T-helper 2 cell treated with Interferon-gamma antibody and Interleukin-4, amounts not matched to agents 5 μg/mL and 100 μg/mL, for 36 hours (primary cell): ENCODE data around the gene ACOT8.
"Not testable (repeated sequence)": the region's sequence is repeated elsewhere in the genome, so short reads cannot be mapped to it uniquely, and the experiment has no call there.

Source experiments
- DNase-seq: peaks from one replicate; pipeline ENCODE4 v3.0.0; 2021; ENCODE audit warnings: low spot score
- H3K27ac Mint-ChIP-seq: one replicate; pipeline ENCODE4 v1.8.0; 2021; ENCODE audit warnings: mild to moderate bottlenecking, mixed read lengths
- H3K27me3 Mint-ChIP-seq: one replicate; pipeline ENCODE4 v1.8.0; 2021; ENCODE audit warnings: low read depth, mixed read lengths
- H3K36me3 Mint-ChIP-seq: one replicate; pipeline ENCODE4 v1.8.0; 2021; ENCODE audit warnings: low read depth, mixed read lengths
- H3K4me1 Mint-ChIP-seq: one replicate; pipeline ENCODE4 v1.8.0; 2021; ENCODE audit warnings: low read depth, mixed read lengths
- H3K4me3 Mint-ChIP-seq: one replicate; pipeline ENCODE4 v1.8.0; 2022; ENCODE audit warnings: mild to moderate bottlenecking, moderate library complexity, mixed read lengths
- H3K9me3 Mint-ChIP-seq: one replicate; pipeline ENCODE4 v1.8.0; 2021; ENCODE audit warnings: mixed read lengths

Gene ACOT8

DNA sequence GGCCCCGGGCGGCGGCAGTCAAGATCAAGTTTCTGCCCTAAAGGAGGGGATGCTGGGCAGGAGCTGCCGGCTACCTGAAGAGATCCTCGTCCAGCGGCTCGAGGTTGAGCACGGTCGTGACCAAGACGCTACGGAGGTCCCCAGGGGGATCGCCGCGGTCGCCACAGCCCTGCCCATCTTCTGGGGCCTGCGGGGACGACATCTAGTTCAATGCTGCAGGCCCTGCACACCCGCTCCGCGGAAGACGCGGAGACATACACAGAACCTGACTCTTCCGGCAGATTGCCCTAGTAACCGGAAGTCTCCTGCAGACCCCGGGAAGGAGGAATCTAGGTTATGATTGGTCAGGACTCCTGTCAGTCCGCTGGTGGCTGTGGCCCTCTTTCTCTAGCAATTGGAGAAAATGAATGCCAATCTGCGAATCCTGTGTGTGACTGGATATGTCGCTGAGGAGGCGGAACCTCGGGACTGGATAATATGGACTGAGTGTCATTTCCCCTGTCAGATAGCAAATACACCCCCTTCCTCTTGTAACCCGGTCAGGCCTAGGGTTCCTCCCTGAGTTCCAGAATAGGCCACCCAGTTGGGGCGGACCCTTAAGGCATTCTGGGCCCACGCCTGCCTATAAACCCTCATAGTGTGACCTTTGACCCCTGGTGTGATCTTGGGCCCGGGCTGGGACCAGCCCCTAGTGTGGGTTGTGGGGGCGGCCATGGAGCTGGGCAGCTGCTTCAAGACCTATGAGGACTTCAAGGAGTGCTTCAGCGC, at the start of gene ACOT8, which contains the start of gene ZSWIM3:
TSS of gene ACOT8 (minus strand) at position 279 of the 768 bp plus-strand sequence. CDS start at position 202, 77 bp downstream.
TSS of gene ZSWIM3 (plus strand) at position 501 of the 768 bp plus-strand sequence. CDS start at position 713, 212 bp downstream.
- Mint-ChIP-seq H3K27me3 (no peaks in the 10 kb centered on the region), H3K36me3 (peaks cover 11% of the 10 kb centered on the region), H3K9me3 (no peaks in the 10 kb centered on the region), H3K4me3 (peak within 1 kb of the TSS; percentile 98), H3K27ac (peak within 1 kb of the TSS; percentile 99), H3K4me1 (peaks cover 37% of the 10 kb centered on the region)
- peak; percentile 95 for DNase-seq

- H3K4me3 Mint-ChIP-seq: no peak overlapping the region
- no peak for DNase-seq
- H3K27ac Mint-ChIP-seq: no peak overlapping the region
- no peaks in the 10 kb centered on the region for H3K36me3 Mint-ChIP-seq
- H3K27me3 Mint-ChIP-seq: no peaks in the 10 kb centered on the region
- H3K9me3 Mint-ChIP-seq: no peaks in the 10 kb centered on the region
- peaks cover 1% of the 10 kb centered on the region for H3K4me1 Mint-ChIP-seq
These were observed 48.4 kb upstream of the ACOT8 start for GRCh38 chr20:45905505-45906079.

DNA sequence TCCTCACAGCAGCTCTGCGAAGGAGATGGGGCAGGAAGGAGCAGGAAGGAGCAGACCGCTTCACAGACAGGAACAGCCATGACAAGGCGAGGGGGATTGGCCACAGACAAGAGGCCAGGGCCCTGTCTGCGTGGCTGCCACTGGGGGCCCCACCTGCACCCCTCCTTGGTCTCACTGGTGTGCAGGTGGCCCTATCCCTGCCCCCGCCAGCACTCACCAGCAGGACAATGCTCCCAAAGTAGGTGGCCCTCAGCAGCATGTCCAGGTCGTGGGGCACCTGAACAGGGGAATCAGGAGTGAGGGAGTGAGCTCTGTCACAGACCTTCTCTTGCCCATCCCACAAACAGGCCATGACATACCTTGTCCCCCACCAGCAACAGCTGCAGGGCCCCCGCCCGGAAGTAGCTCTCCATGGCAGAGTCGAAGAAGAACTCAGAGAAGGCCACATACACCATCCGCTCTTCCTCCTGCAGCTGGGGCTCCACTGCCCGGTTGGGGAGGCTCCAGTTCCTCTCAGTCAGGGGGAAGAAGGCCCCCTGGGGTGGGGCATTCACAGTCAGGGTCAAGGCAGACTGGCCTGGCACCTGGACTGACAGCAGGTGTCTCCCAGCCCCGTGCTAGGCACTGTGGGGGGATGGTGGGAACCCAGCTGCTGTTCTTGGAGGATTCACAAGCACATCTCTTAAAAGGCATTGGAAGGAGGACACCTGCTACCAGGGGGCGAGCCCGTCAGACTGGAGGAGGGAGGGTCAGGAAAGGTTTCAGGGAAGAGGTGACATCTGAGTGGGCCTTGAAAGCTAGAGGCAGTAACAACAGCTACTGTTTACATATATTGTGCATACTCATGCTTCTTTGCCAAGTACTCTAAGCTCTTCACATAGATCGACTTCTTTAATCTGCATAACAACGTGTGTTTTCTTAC, 47.7 kb upstream of the ACOT8 start:
- Mint-ChIP-seq H3K4me1 (no peaks in the 10 kb centered on the region), H3K27me3 (no peaks in the 10 kb centered on the region), H3K4me3 (no peak overlapping the region), H3K9me3 (no peaks in the 10 kb centered on the region), H3K36me3 (no peaks in the 10 kb centered on the region), H3K27ac (no peak overlapping the region)
- DNase-seq: no peak

- no peak overlapping the region for H3K27ac Mint-ChIP-seq
- no peaks in the 10 kb centered on the region for H3K4me1 Mint-ChIP-seq
These were observed 45.1 kb upstream of the ACOT8 start for GRCh38 chr20:45902199-45902701.

DNA sequence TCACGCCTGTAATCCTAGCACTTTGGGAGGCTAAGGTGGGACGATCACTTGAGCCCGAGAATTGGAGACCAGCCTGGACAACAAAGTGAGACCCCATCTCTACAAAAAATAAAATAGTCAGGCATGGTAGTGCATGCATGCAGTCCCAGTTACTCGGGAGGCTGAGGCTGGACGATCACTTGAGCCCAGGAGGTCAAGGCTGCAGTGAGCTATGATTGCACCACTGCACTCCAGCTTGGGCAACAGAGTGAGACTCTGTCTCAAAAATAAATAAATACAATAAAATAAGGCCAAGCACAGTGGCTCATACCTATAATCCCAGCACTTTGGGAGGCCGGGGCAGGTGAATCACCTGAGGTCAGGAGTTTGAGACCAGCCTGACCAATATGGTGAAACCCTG, 44.1 kb upstream of the ACOT8 start:
- H3K27ac Mint-ChIP-seq, H3K4me3 Mint-ChIP-seq, H3K27me3 Mint-ChIP-seq, DNase-seq, H3K4me1 Mint-ChIP-seq, H3K36me3 Mint-ChIP-seq, H3K9me3 Mint-ChIP-seq: not testable (repeated sequence)

More at GRCh38 chr20:45902199-45902701, 45.1 kb upstream of the ACOT8 start:
- no peak for DNase-seq
- no peak overlapping the region for H3K4me3 Mint-ChIP-seq
- no peaks in the 10 kb centered on the region for H3K9me3 Mint-ChIP-seq
- no peaks in the 10 kb centered on the region for H3K36me3 Mint-ChIP-seq
- H3K27me3 Mint-ChIP-seq: no peaks in the 10 kb centered on the region

DNA sequence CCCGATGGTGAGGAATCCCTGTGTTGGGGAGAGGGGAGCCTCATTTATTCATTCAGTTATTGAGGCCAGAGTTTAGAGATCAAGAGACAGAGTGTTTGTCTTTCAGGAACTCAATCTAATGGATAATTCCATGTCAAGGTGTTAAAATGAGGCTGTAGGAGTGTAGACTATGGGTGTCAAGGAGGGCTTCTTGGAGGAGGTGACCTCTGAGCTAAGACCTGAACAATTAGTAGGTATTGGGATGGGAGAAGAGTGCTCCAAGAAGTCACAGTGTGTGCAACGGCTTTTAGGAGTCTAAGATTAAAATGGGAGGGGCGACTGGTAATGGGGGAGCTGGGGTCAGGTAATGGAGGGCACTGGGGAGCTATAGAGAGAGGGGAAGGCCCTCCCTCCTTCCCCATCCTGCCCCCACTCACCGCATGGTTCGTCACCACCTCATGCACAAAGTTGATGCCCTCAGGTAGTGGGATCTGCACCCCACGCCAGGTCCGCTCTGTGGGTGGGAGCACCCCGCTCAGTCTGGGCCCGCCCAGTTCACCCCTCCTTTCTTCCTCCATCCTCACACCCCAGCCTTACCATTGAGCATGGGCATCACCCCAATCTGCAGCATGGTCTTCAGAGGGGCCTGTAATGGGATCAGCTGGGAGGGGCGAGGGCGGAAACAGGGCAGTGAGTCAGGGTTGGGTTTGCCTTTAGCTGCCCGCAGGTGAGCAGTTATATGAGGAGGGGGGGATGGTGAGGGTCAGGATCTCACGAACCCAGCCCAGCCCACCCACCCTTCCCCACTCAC, 42.0 kb upstream of the ACOT8 start:
- no peaks in the 10 kb centered on the region for H3K36me3 Mint-ChIP-seq
- H3K9me3 Mint-ChIP-seq: no peaks in the 10 kb centered on the region
- no peak for DNase-seq
- no peaks in the 10 kb centered on the region for H3K27me3 Mint-ChIP-seq
- H3K4me3 Mint-ChIP-seq: no peak overlapping the region
- H3K27ac Mint-ChIP-seq: no peak overlapping the region
- H3K4me1 Mint-ChIP-seq: no peaks in the 10 kb centered on the region

DNA sequence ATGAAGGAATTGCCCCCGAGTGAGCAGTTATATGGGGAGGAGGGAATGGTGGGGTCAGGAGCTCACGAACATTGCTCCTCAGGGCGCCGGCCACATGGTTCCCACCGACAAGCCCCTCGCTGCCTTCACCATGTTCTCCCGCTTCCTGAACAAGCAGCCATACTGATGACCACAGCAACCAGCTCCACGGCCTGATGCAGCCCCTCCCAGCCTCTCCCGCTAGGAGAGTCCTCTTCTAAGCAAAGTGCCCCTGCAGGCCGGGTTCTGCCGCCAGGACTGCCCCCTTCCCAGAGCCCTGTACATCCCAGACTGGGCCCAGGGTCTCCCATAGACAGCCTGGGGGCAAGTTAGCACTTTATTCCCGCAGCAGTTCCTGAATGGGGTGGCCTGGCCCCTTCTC, 41.1 kb upstream of the ACOT8 start:
- H3K4me3 Mint-ChIP-seq: no peak overlapping the region
- H3K9me3 Mint-ChIP-seq: no peaks in the 10 kb centered on the region
- no peak overlapping the region for H3K27ac Mint-ChIP-seq
- peaks cover 5% of the 10 kb centered on the region for H3K4me1 Mint-ChIP-seq
- H3K27me3 Mint-ChIP-seq: no peaks in the 10 kb centered on the region
- no peak for DNase-seq
- H3K36me3 Mint-ChIP-seq: no peaks in the 10 kb centered on the region

DNA sequence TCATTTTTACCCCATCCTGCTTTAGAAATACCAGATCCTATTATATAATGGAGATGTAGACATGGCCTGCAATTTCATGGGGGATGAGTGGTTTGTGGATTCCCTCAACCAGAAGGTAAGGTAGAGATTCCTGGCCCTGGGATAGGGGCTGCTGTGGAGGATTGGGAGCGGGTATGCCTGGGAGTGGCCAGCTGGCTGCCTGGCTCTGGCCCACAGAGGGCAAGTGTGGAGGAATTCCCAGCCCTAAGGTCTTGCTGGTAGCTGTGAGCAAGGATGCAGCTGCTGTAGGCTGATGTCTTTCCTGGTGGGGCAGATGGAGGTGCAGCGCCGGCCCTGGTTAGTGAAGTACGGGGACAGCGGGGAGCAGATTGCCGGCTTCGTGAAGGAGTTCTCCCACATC, 40.5 kb upstream of the ACOT8 start:
- Mint-ChIP-seq H3K27ac (no peak overlapping the region), H3K4me3 (no peak overlapping the region), H3K36me3 (no peaks in the 10 kb centered on the region), H3K4me1 (peaks cover 6% of the 10 kb centered on the region), H3K27me3 (no peaks in the 10 kb centered on the region), H3K9me3 (no peaks in the 10 kb centered on the region)
- no peak for DNase-seq

DNA sequence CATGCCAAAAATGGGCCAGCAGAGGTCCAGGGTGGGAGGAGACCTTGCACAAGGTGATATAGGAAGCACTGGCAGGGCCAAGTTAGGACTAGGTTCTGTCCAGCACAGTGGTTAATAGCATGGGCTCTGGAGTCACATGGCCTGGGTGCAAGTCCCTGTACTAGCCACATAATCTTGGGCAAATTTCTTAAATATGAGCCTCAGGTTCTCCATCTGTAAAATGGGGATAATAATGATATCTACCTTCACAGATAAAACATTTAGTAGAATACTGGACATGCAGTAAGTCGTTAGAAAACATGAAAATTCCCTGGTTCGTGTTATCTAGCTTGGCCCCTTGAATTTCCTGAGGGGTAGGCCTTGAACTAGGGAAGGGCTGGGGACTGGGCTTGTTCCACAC, 40.1 kb upstream of the ACOT8 start:
- H3K4me1 Mint-ChIP-seq: peaks cover 10% of the 10 kb centered on the region
- H3K27me3 Mint-ChIP-seq: no peaks in the 10 kb centered on the region
- no peak overlapping the region for H3K4me3 Mint-ChIP-seq
- no peak for DNase-seq
- no peaks in the 10 kb centered on the region for H3K36me3 Mint-ChIP-seq
- H3K27ac Mint-ChIP-seq: no peak overlapping the region
- H3K9me3 Mint-ChIP-seq: no peaks in the 10 kb centered on the region

DNA sequence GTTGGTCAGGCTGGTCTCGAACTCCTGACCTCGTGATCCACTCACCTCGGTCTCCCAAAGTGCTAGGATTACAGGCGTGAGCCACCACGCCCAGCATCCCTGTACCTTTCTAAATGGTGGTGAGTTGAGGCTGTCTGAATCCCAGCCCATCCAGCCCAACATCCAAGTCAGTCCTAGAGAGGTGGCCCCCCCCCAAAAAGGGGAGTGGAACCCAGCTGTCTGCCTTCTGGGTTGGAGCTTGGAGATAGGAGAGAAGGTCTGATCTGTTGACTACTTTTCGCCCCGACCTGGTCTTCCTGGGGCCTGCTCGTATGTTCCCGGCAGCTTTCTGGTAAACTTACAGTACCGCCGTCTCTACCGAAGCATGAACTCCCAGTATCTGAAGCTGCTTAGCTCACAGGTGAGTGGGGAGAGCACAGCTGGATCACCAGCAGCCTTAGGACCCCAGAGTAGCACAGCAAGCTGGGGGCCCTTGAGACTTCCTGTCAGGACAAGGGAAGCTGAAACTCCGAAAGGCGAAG, 39.5 kb upstream of the ACOT8 start:
- Mint-ChIP-seq H3K36me3 (no peaks in the 10 kb centered on the region), H3K27ac (no peak overlapping the region), H3K4me1 (peaks cover 13% of the 10 kb centered on the region), H3K9me3 (no peaks in the 10 kb centered on the region), H3K27me3 (no peaks in the 10 kb centered on the region), H3K4me3 (no peak overlapping the region)
- no peak for DNase-seq

GRCh38 chr20:45894797-45895196, 37.6 kb upstream of the ACOT8 start:
- DNase-seq: no peak
- no peaks in the 10 kb centered on the region for H3K9me3 Mint-ChIP-seq
- no peak overlapping the region for H3K27ac Mint-ChIP-seq
- peaks cover 21% of the 10 kb centered on the region for H3K4me1 Mint-ChIP-seq
- H3K4me3 Mint-ChIP-seq: no peak overlapping the region
- no peaks in the 10 kb centered on the region for H3K27me3 Mint-ChIP-seq
- H3K36me3 Mint-ChIP-seq: no peaks in the 10 kb centered on the region

DNA sequence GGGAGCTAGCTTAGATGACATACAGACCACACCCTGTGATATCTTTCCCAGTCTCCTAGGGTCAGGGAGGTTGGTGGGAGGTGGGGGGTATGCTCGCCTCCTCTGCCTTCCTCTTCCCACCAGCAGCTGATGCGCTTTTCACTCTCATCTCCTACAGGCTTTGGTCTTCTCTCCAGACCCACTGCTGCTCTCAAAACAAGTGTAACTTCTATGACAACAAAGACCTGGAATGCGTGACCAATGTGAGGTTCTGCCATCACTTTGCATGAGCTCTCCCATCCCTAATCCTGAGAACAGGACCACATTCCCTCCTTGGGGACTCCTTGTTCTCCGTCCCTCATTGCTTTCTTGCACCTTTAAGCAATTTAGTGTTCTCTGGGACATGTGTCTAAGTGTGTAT, 36.6 kb upstream of the ACOT8 start:
- Mint-ChIP-seq H3K27ac (no peak overlapping the region), H3K36me3 (no peaks in the 10 kb centered on the region), H3K27me3 (no peaks in the 10 kb centered on the region), H3K4me3 (no peak overlapping the region), H3K4me1 (peaks cover 23% of the 10 kb centered on the region), H3K9me3 (no peaks in the 10 kb centered on the region)
- DNase-seq: no peak

- peak overlapping the region; percentile 17 for H3K27ac Mint-ChIP-seq
- no peaks in the 10 kb centered on the region for H3K27me3 Mint-ChIP-seq
- DNase-seq: no peak
- peak overlapping the region; percentile 92 for H3K4me3 Mint-ChIP-seq
- peaks cover 23% of the 10 kb centered on the region for H3K4me1 Mint-ChIP-seq
- H3K36me3 Mint-ChIP-seq: no peaks in the 10 kb centered on the region
- H3K9me3 Mint-ChIP-seq: no peaks in the 10 kb centered on the region
These were observed 35.8 kb upstream of the ACOT8 start for GRCh38 chr20:45892828-45893500.
